ENCODE results near the gene DIAPH2.

DIAPH2 gene

GRCh38 chrX:97065066-97065465 lies 380.4 kb downstream of the DIAPH2 start:
- no peak for DNase-seq

GRCh38 chrX:97065973-97066372 lies 381.3 kb downstream of the DIAPH2 start:
- DNase-seq = no peak

- no peak for DNase-seq
Measured at GRCh38 chrX:97066381-97066780, 381.7 kb downstream of the DIAPH2 start.

- no peak for DNase-seq
Measured at GRCh38 chrX:97070346-97070745, 385.7 kb downstream of the DIAPH2 start.

- DNase-seq = no peak
Measured at GRCh38 chrX:97074400-97074799, 389.8 kb downstream of the DIAPH2 start.

GRCh38 chrX:97089116-97089515 lies 404.5 kb downstream of the DIAPH2 start:
- DNase-seq = no peak

GRCh38 chrX:97096385-97096784 lies 411.7 kb downstream of the DIAPH2 start:
- DNase-seq = no peak

GRCh38 chrX:97102938-97103337 lies 418.3 kb downstream of the DIAPH2 start:
- DNase-seq = no peak

- no peak for DNase-seq
Measured at GRCh38 chrX:97109730-97110129, 425.1 kb downstream of the DIAPH2 start.

- DNase-seq = no peak
Measured at GRCh38 chrX:97117572-97117971, 432.9 kb downstream of the DIAPH2 start.

- DNase-seq = no peak
Measured at GRCh38 chrX:97119474-97120109, 434.9 kb downstream of the DIAPH2 start.

- no peak for DNase-seq
Measured at GRCh38 chrX:97123001-97123400, 438.4 kb downstream of the DIAPH2 start.

- DNase-seq = no peak
Measured at GRCh38 chrX:97126020-97126419, 441.4 kb downstream of the DIAPH2 start.

- no peak for DNase-seq
Measured at GRCh38 chrX:97132664-97133415, 448.2 kb downstream of the DIAPH2 start.

GRCh38 chrX:97145934-97146333 lies 461.3 kb downstream of the DIAPH2 start:
- DNase-seq = no peak

- DNase-seq = no peak
Measured at GRCh38 chrX:97155816-97156215, 471.2 kb downstream of the DIAPH2 start.

GRCh38 chrX:97158269-97158668 lies 473.6 kb downstream of the DIAPH2 start:
- no peak for DNase-seq

- no peak for DNase-seq
Measured at GRCh38 chrX:97159916-97160800, 475.5 kb downstream of the DIAPH2 start.

- DNase-seq = no peak
Measured at GRCh38 chrX:97167333-97167732, 482.7 kb downstream of the DIAPH2 start.

GRCh38 chrX:97168646-97169045 lies 484.0 kb downstream of the DIAPH2 start:
- no peak for DNase-seq

GRCh38 chrX:97175147-97175546 lies 490.5 kb downstream of the DIAPH2 start:
- DNase-seq = no peak

GRCh38 chrX:97189668-97190067 lies 505.0 kb downstream of the DIAPH2 start:
- no peak for DNase-seq

GRCh38 chrX:97199501-97199900 lies 514.9 kb downstream of the DIAPH2 start:
- DNase-seq = no peak

- DNase-seq = no peak
Measured at GRCh38 chrX:97200454-97200853, 515.8 kb downstream of the DIAPH2 start.
